IPS DF 19.7 (cell line): Measurements from ENCODE around the gene GRIN2C.

Experiments
- DNase-seq: peaks from one replicate; pipeline ENCODE4 v3.0.0-alpha.2; 2013; ENCODE audit warnings: low read depth, low spot score

GRIN2C gene

DNA sequence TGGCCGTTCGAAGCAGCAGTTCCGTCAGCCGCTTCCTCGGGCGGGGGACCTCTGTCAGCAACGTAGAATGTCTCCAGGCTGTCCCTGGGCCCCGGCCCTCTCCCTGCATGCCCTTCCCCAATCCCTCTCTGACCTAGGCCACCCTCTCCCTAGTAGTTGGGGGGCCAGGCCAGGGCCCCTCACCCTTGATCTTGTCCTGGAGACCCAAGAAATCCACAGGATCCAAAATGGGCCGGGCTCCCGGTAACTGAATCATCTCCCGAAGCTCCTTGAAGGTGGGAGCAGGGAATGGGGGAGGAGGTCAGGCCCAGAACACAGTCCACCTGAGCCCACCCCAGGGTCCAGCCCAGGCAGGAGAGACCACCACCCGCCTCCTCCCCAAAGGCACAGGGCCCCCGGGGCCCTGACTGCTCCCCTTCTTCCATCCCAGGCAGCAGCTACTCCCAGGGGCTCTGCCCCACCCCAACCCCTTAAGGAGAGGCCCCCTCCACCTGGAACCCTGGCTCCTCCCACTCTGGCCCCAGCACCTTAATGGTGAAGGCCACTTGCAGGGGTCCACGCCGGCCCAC, 4.7 kb upstream of the GRIN2C start:
- no peak for DNase-seq

DNA sequence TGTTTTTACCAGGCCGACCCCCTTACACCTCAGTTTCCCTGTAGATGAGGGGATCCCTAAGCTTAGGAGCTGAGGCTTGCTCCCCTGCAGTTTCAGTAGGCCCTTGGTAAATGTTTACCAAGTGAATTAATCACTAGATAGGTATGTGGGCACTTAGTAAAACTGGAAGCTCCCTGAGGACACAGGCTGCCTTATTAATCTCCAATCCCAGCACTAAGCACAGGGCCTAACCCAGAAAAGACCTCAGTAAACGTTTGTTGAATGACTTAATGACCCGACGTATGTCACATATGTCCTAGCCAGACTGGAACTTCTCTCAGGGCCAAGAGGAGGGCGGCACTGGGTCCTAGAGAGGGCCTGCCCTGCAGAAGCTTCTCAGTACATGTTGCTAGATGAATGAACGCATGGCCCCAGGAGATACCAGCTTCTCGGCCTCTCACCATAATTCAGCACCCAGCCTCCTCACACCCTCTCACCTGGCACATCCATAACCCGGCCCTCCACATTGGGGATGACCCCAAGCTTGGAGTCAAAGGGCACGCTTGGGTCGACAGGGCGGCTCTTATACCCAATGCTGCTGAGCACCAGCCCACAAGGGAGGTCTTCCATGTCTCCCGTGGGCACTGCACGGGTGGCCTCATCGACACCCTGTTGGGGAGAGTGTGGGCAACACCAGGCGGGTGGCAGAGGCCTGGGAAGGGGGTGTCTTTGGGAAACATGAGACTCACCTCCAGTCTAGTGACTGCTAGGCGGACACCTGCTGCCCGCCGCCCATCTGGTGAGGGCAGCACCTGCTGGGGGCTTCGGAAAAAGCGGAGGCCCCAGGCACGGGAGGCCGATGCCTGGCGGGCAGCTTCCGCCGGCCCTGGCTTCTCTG, 4.0 kb upstream of the GRIN2C start:
- no peak for DNase-seq

DNA sequence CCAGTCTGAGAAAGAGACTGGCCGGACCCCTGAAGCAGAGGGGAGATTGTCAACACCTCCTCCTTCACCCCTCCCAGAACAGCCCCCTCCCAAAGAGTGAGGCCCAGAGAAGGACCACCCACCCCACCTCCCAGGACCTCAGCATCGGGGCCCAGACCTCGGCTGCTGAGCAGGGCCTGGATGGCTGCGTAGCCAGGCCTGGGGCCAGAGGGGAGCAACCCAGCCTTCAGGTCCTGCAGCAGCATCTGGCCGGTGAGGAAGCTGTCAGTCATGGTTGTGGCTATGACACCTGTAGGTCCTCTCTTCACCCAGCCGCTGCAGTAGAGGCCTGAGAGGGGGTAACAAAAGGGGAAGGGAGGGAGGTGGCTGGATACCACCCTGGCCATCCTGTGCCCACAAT, 3.2 kb upstream of the GRIN2C start:
- no peak for DNase-seq

DNA sequence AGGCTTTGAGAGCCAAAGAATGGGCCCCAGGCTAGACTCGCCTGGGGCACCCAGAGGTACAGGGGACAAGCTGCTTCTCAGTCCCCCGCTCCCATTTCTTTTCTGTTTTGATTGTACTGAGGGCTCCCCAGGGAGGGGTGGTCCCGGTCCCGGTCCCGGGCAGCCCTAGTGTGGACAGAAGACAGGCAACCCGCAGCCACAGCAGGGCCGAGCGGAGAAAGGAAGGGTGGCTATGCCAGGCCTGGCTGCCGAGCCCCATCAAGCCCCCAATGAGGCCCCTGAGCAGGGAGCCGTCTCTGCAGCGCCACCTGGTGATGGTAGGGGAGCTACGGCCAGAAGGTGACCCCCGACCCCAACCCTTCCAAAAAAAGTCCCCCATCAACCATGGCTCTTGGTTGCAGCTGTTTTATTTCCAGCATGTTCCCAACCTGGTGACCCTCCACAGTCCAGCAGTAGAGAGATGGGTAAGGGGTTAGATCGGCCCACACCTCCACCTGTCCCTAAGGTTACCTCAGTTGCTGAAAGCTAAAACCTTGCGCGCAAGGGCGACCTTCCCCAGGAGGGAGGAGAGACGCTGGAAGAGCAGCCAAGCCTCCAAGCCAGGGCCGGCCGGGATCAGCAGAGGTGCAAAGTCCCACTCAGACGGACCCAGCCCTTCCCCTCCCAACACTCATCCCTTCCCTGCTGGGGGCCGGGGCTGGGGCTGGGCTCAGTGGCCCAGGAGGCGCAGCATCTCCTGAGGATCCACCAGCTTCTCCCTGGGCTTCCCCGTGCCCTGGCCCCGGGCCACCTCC, 2.6 kb upstream of the GRIN2C start:
- no peak for DNase-seq

DNA sequence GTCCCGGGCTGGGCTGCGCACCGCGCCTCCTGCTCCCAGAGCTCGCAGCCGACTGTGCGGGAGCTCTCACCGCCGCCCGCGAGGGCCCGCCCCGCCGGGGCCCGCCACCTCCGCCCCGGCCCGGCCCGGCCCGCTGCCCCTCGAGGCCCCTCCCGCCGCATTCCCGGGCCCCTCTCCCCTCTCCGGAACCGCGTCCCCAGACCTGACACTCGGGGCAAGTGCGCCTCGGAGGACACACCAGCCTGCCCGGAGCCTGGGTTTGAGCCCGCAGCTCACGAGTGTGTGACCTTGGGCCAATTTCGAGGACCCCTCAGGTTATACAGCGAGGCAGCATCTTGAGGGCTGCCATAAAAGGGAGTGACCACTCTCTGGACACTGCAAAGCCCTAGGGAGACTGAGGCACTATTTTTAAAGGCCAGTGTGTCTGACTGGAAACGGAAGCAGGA, 2.0 kb upstream of the GRIN2C start:
- DNase-seq = no peak

DNA sequence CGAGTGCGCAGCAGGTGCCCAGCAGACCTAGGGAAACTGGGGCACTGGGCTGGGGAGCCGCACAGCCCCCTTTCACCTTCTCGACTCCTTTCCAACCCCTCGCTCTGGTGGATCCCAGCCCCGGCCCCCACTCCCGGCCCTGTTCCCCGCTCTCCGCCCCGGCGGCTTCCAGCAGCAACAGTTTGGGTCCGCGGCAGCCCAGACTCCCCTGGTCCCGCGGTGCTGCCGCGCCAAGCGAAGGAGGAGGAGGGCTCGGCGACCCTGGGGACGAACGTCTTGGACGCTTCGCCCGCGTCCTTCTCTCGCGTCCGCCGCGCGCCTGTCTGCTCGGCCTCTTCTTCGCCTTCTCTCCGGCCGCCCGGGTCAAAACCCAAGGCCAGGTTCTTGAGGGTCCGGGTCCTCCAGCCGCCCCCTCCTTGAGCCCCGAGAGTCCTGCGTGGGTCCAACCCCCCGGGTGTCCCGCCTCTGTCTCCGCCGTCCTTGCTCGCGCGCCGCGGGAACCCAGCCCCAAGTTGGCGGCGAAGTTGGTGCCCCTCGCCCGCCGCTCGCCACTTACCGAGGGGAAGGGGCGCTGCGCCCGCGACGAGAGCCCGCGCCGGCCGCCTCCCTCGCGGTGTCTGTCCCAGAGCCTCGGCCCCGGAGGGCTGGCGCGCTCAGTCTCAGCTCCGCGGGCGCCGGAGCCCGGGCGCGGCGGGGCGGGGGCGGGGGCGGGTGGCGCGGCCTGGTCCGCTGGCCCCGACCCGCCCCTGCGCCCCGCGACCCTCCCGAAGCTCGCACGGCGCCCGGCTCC, 1.4 kb upstream of the GRIN2C start:
- DNase-seq = no peak

DNA sequence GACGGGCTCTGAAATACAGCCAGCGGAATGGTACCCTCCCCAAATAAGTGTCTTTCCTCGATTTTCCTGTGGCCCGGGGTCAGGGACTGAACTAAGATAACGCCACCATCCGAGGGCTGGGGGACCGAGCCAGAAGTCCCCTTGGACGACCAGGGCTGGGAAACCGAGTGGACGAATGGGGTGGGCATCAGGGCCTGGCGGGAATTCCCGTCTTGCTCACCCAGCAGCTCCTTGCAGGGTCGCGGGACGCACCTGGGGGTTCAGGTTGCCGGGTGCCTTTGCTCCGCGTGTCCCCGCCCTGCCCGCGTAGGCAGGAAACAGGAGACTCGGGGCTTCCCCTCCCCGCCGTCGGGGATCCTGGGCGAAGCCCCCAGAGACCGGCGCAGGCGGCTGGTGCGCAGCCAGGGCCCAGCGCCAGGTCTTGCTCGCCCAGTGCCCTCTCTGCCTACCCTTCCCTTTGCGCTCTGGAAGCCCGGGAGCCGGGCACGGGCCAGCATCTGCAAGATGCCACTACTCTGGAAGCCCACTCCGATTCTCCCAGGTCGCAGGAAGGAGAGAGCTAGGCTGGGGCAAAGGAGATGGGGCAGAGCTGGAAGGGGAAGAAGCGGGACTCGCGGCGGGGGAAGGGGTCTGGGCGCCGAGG, 665 bp upstream of the GRIN2C start:
- DNase-seq = no peak

DNA sequence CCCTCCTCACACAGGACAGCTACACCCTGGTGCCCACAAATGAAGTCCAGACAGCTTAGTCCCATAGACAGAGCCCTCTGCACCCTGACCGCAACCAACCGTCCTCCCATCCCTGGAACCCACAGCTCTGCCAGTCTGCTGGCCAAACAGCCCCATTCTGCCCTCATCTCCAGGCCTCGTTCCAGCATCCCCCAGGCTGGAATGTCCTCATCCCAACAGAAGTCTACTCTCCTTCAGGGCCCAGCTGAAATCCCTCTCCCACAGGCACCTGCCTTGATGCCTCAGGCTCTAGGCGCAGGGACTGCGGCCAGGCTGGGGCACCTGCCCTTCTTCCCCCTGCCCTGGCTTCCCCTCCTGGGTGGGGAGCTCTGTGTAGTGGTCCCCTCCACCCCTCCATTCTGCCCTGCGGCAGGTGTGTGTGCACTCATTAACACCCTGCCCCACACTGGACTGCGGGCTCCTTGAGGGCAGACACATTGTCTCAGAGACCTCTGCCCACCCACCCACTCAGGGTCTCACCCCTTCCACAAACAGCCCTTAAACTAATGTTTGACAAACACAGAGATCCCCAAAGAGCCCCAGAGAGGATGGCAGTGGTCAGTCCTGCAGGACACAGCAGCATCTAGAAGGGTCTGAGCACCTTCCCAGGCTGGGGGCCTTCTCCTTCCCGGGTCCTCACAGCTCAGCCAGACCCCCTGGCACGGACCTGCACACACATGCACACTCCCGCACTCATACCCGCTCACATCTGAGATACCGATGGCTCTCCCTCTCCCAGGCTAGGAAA, 820 bp downstream of the GRIN2C start:
- DNase-seq = no peak

DNA sequence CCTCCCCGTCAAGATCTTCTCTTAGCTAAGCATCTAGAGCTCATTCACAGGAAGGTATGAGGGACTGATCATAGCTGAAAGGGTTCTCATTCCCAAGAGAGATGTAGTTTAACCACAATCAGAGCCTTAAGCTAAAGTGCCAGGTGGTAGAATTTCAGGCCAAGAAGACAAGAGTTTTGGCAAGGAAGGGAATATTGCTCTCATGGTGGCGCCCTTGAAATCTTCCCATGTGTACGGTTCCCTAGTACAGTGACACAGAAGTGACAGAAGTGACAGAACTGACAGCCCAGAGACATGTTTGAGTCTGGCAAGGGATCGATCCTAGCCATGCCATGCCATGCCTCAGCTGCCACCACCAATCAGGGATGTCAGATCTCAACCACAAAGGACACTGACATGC, 2.5 kb downstream of the GRIN2C start:
- DNase-seq = no peak

DNA sequence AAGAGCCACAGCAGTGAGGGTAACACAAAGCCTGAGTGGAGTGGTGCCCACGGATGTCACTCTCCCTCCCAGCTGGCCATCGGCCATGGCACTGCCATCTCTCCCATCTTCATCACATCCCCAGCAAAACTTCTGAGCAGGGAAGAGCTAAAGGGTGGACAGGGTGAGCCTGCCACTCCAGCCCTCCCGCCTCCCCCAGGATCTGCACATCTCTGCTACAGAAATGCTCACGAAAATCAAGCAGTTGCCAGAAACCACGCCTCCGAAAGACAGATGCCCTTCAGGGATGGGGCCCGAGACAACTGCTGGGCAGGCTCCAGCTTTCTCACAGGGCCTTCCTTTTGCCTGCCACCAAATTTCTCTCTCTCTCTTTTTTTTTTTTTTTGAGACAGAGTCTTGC, 3.6 kb downstream of the GRIN2C start:
- no peak for DNase-seq

DNA sequence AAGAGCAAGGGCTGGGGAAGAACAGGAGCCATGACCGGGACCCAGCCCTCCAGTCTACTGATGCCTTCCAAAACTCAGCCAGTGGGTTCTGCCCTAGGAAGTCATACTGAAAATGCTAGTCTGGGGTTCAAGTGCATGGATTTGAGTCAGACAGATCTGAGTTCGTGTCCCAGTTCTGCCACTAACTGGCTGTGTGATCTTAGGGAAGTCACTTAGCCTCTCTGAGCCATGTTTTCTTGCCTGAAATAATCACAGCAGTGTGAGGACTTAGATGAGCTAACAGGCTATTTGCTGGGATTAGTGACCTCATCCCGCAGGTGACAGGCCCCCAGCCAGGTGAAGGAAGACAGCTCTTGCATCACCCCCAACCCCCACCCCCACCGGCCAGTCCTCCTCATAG, 4.4 kb downstream of the GRIN2C start:
- DNase-seq = no peak

DNA sequence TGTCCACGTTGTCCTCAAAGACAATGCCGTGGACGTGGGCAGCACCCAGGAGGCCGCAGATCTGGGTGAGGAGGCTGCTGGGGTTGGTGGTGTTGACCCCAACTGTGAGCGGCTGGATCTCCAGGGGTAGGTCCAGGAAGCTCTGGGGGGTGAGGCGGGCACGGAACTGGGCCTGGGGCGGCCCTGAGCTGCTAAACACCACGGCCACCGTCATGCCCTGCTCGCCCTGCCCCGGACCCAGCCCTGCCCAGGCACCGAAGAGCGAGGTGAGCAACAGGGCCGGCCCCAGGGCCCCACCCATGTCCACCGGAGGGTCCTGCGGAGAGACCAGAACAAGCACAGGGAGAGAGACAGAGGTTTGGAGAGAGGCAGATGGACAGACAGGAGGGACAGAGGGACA, 4.9 kb downstream of the GRIN2C start:
- no peak for DNase-seq

DNA sequence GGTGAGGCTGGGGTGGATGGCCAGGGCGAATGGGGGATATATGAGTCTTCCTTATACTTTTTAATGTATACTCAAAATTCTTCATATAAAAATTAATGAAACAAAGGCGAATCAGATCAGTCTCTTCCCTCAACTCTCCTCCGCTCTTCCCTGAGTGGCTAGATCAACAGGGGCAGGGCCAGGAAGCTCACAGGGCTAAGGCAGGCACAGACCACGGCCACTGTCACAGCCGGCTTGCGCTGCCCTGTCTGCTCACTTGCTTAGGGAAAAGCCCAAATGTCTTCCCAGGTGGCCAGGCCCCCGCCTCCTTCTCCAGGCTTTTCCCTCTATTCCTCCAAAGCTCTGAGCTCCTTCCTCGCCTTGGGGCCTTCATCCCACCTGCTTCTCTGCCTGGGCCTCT, 6.0 kb downstream of the GRIN2C start:
- no peak for DNase-seq

DNA sequence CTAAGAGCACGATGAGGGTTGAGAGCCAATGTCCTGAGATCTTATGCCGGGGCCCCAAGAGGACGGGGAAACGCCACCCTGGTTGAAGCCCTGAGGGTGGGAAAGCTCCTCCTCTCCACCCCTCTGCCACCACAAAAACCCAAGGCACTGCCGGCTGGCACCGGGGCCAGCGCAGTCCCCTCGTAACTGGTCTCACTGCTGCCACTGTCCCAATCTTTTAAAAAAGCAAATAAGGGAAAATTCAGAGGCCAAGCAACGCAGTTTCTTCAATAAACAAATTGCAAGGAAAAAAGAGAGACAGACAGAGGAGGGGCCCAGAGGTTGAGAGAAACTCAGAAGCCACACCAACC, 6.7 kb downstream of the GRIN2C start:
- no peak for DNase-seq

DNA sequence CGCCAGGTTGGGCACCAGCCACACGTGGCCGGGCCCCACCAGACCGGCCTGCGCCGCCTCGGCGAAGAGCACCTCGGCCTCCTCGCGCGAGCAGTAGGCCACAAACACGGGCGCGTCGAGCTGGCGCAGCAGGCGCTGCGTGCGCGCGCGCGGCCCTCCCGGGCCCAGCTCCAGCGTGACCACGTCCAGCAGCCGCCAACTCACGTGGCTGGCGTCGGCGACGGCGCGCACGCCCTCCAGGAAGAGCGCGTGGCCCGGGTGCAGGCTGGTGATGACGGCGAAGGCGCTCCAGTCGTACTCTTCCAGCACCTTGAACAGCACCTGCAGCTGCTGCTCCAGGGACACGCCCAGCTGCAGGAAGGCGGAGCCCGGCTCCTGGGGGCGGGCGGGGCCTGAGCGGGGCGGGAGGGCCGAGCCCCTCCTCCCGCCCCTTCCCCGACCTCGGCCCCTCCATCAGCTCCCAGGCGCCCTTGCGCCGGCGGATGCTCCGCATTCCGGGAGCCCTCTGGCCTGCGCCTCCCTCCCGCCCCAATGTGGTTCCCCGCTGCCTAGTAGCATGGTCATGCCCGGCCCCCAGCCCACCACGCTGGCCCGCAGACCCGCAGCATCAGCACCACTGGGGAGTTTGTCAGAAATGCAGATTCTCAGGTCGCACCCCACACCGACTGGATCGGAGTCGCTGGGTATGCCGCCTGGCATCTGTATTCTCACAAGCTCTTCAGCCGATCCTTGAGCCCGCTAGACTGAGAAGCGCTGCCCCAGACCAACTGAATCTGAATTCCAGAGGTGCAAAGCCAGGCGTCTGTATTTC, 7.2 kb downstream of the GRIN2C start:
- DNase-seq = peak; percentile 73

DNA sequence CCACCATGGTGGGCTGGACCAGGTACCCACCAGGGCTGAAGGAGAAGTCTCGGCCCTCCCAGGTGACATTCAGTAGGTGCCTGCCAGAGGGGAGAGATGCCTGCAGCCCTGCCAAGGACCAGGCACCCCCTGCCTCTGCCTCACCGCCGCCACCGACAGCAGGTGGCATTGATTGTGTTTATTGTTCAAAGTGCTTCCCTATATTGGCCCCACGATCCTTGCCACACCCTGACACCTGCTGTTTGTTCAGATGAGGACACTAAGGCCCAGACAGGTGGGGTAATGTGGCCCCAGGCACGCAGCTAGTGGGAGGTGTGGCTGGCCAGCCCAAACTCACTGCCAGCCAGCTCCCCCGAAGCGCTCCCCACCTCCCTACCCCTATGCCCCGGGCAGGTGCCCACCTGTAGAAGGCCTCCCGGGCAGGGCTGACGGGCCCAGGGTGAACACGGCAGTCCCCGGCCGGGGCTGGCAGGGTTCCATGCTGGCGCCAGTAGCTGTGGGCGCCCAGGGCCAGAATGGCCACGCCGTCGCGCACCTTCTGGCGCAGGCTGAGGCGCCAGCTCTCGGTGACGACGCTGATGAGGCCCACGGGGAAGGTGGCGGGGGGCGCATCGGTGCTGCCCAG, 8.0 kb downstream of the GRIN2C start:
- no peak for DNase-seq

DNA sequence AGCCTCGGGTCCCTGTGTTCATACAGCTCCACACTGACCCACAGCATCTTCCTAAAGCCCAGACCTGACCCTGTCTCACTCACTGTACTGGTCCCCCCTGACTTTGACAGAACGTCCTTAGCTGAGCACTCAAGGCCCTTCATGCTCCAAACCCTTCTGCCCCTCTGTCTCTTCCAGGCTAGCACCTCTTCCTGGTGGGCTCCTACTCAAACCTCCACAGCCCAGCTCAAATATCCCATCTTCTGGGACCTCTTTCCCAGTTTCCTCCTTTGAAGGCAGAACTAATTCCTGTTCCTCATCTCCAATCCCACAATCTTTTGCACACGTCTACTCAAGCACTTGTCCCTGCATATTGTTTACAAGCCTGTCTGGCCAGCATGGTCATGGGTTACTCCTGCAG, 8.8 kb downstream of the GRIN2C start:
- no peak for DNase-seq

DNA sequence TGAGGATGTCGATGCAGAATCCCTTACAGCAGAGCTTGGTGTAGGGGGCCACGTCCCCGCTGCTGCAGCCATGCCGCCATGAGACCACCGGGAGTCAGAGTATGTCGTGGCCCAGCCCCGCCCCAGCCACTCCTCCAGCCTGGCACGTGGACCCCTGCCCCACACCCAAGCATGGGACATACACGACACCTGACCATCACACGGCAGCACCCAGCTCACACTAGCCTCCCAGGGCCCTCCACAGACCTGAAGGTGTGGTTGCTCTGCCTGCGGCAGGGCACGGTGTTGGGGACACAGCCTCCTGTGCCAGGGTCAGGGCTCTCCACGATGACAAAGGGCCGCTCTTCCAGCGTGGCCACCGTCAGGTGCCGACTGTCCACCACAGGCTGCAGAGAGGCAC, 9.4 kb downstream of the GRIN2C start:
- no peak for DNase-seq

DNA sequence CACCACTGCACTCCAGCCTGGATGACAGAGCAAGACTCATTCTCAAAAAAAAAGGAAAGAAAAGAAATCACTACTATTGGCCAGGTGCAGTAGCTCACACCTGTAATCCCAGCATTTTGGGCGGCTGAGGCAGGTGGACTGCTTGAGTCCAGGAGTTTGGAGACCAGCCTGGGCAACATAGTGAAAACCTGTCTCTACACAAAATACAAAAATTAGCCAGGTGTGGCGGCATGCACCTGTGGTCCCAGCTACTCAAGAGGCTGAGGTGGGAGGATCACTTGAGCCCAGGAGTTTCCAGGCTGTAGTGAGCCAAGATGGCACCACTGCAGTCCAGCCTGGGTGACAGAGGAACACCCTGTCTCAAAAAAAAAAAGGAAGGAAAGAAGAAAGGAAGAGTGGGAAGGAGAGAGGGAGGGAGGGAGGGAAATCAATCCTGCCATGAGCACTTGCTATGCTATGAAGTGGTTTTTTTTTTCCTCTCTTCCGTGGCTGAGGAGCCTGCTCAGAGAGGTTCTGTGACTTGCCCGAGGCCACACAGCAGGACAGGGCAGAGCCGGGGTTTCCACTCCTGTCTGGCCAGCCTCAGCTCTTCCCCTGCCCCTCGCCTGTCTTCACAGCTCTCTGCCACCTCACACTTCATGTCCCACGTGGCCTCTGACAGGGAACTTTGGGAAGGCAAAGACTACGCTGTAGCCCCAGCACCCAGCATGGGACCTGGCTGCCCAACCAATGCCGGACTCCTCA, 10.9 kb downstream of the GRIN2C start:
- no peak for DNase-seq
